SU-DHL-6 (cell line): ENCODE data around the gene GRM5.

Experiments
- H2AFZ ChIP-seq: fragments of 200-600 bp; sonication (generic); 2 replicates; pipeline ENCODE4 v1.6.1; 2014; ENCODE audit warnings: low read depth, mild to moderate bottlenecking, moderate library complexity, mixed read lengths, antibody characterized with exemption, low read length; ENCODE audit not compliant: severe bottlenecking
- H3F3A ChIP-seq: fragments of 200-600 bp; shearing (Covaris generic); 2 replicates; pipeline ENCODE4 v1.6.0; 2016; ENCODE audit warnings: antibody characterized with exemption, mild to moderate bottlenecking; ENCODE audit not compliant: insufficient read depth
- H3K27ac ChIP-seq: fragments of 200-600 bp; sonication (generic); 2 replicates; pipeline ENCODE4 v1.5.1; 2016; ENCODE audit warnings: low read depth, mild to moderate bottlenecking, low read length, moderate library complexity, mixed read lengths
- H3K27me3 ChIP-seq: fragments of 200-600 bp; sonication (generic), shearing (Covaris generic); 2 replicates; pipeline ENCODE4 v1.6.0; 2014; ENCODE audit warnings: mild to moderate bottlenecking, low read length
- H3K36me3 ChIP-seq: fragments of 200-600 bp; sonication (generic); 2 replicates; pipeline ENCODE4 v1.6.1; 2014; ENCODE audit warnings: mild to moderate bottlenecking, low read length, mixed read lengths
- H3K4me2 ChIP-seq: fragments of 300-600, 200-600 bp; shearing (Covaris generic), sonication (generic); 2 replicates; pipeline ENCODE4 v1.6.0; 2014; ENCODE audit warnings: low read length, low read depth, mild to moderate bottlenecking; ENCODE audit not compliant: poor library complexity, severe bottlenecking
- H3K4me3 ChIP-seq: fragments of 200-600 bp; sonication (generic); 2 replicates; pipeline ENCODE4 v1.5.1; 2014; ENCODE audit warnings: antibody characterized with exemption, low read length, mild to moderate bottlenecking, mixed read lengths; ENCODE audit not compliant: insufficient read depth, poor library complexity, severe bottlenecking
- H3K79me2 ChIP-seq: fragments of 200-600 bp; sonication (generic); 2 replicates; pipeline ENCODE4 v1.6.1; 2014; ENCODE audit warnings: mild to moderate bottlenecking, low read length, moderate library complexity; ENCODE audit not compliant: insufficient read depth
- H3K9ac ChIP-seq: fragments of 200-600 bp; sonication (generic); 2 replicates; pipeline ENCODE4 v1.7.0; 2014; ENCODE audit warnings: mild to moderate bottlenecking, low read length
- H3K9me2 ChIP-seq: fragments of 200-600 bp; sonication (generic); replicated peaks from 2 replicates; pipeline ENCODE4 v1.6.1; 2014; ENCODE audit warnings: low read length; ENCODE audit not compliant: insufficient read depth
- H3K9me3 ChIP-seq: fragments of 200-600 bp; sonication (generic); 2 replicates; pipeline ENCODE4 v1.6.1; 2014; ENCODE audit warnings: low read length, mixed read lengths; ENCODE audit not compliant: insufficient read depth
- H4K20me1 ChIP-seq: fragments of 200-600 bp; sonication (generic); 2 replicates; pipeline ENCODE4 v1.6.1; 2014; ENCODE audit warnings: low read depth, mild to moderate bottlenecking, antibody characterized with exemption, low read length, moderate library complexity, mixed read lengths
- EZH2phosphoT487 ChIP-seq: fragments of 200-600 bp; sonication (generic), shearing (Covaris generic); conservative IDR thresholded peaks from 2 replicates; pipeline ENCODE4 v1.6.1; 2018; ENCODE audit warnings: mild to moderate bottlenecking, antibody characterized with exemption, low read length, moderate library complexity, mixed read lengths
- TF ChIP-seq, protein P1 (sequence below): fragments of 200-600 bp; sonication (generic); IDR thresholded peaks from one replicate; pipeline ENCODE4 v1.5.1; 2017; ENCODE audit warnings: antibody characterized with exemption, mild to moderate bottlenecking, low read length, moderate library complexity; ENCODE audit not compliant: insufficient read depth, poor library complexity, severe bottlenecking

GRM5 gene

DNA sequence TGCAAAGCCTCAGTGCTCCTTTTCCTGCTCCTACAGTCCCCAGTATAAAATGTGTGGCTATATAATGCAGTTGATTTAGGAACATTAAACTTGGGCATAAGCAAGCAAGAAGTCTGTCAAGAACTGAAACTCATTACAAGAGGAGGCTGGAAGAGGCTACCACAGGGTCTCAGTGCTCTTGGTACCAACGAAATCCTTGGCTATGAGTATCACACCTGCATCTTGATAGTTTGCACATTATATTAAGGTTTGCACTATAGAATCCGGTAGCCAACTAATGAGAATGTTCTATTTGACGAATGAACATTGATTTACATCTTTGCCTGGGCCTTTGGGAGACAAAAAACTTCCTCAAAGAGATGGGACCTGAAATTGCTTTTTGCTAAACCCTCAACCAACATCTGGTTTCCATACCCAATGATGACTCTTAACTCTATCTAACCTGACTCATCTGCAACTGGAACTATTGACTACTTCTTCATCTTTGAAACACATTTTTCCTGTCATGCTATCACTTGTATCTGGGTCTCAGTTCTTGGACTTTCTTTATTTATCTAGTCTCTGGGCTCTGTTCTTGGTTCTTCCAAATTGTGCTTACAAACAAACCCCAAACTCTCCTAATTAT, 521.0 kb downstream of the GRM5 start:
- TF ChIP-seq EZH2phosphoT487 = no peak
- TF ChIP-seq, protein P1, sequence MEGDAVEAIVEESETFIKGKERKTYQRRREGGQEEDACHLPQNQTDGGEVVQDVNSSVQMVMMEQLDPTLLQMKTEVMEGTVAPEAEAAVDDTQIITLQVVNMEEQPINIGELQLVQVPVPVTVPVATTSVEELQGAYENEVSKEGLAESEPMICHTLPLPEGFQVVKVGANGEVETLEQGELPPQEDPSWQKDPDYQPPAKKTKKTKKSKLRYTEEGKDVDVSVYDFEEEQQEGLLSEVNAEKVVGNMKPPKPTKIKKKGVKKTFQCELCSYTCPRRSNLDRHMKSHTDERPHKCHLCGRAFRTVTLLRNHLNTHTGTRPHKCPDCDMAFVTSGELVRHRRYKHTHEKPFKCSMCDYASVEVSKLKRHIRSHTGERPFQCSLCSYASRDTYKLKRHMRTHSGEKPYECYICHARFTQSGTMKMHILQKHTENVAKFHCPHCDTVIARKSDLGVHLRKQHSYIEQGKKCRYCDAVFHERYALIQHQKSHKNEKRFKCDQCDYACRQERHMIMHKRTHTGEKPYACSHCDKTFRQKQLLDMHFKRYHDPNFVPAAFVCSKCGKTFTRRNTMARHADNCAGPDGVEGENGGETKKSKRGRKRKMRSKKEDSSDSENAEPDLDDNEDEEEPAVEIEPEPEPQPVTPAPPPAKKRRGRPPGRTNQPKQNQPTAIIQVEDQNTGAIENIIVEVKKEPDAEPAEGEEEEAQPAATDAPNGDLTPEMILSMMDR = no peak
- H3K4me2 ChIP-seq = no peak overlapping the region
- no peak overlapping the region for H2AFZ ChIP-seq

DNA sequence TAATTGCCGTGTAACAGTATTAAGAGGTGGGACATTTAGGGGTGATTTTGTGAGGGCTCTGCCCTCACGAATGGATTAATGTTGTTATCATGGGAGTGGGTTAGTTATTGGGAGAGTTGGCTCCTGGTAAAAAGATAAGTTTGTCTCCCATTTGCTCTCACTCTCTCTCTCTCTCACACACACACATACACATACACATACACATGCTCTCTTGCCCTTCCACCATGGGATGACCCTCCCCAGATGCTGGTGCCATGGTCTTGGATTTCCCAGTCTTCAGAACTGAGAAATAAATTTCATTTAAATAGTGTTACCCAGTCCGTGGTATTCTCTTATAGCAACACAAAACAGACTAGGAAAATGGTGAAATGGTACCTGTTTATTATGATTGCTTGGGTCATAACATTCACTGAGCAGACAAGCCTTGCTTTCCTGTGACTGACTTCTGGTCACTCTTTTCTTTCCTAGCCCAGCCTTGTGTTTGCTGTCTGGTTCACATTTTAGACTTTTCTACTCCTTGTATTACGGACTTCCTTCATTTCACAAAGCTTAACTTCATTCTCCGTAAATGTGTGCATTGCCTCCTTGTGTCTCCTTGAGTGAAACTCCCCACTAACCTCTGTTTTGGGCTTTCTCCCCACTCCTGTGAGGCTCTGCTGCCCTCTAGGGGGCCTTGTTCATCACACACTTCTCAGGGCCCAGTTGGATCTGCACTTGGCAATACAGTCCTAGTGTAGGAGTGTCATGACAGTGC, 521.7 kb downstream of the GRM5 start:
- no peak overlapping the region for H3K4me3 ChIP-seq
- no peak for TF ChIP-seq EZH2phosphoT487
- TF ChIP-seq, protein P1 = peak; percentile 81
- no peaks in the 10 kb centered on the region for H3K27me3 ChIP-seq
- H3K9me2 ChIP-seq = no peaks in the 10 kb centered on the region
- H3K27ac ChIP-seq = no peak overlapping the region
- peak overlapping the region; percentile 37 for H2AFZ ChIP-seq
- H3F3A ChIP-seq = no peaks in the 10 kb centered on the region
- no peaks in the 10 kb centered on the region for H3K9me3 ChIP-seq
- H4K20me1 ChIP-seq = no peaks in the 10 kb centered on the region
- no peaks in the 10 kb centered on the region for H3K36me3 ChIP-seq
- no peaks in the 10 kb centered on the region for H3K79me2 ChIP-seq
- H3K4me2 ChIP-seq = no peak overlapping the region
- H3K9ac ChIP-seq = no peak overlapping the region

More for the DNA sequence above, 521.0 kb downstream of the GRM5 start:
- H3K9ac ChIP-seq = no peak overlapping the region
- no peaks in the 10 kb centered on the region for H3K79me2 ChIP-seq
- H3F3A ChIP-seq = no peaks in the 10 kb centered on the region
- no peaks in the 10 kb centered on the region for H4K20me1 ChIP-seq
- no peak overlapping the region for H3K4me3 ChIP-seq
- H3K27me3 ChIP-seq = no peaks in the 10 kb centered on the region
- H3K9me2 ChIP-seq = no peaks in the 10 kb centered on the region
- no peak overlapping the region for H3K27ac ChIP-seq
- H3K9me3 ChIP-seq = no peaks in the 10 kb centered on the region
- H3K36me3 ChIP-seq = no peaks in the 10 kb centered on the region

DNA sequence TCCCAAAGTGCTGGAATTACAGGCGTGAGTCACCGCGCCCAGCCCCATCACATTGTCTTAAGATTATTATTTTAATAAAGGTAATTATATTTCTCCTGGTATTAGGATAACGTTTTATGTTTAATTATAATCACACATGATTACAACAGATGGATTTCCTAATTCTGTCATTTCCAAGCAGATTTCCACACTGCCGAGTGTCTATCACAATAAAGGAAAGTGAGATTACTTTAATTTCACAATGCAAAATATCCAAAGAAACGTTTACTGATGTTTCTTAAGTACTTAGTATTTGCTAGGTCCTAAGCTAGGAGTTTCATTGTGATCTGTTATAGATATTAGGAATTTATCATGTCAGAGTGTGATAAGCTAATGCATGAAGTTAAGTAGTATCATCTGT, 524.8 kb downstream of the GRM5 start:
- H3F3A ChIP-seq = no peaks in the 10 kb centered on the region

More for the DNA sequence above, 524.8 kb downstream of the GRM5 start:
- Histone ChIP-seq H3K27ac (no peak overlapping the region), H3K9me2 (no peaks in the 10 kb centered on the region), H2AFZ (no peak overlapping the region), H3K27me3 (no peaks in the 10 kb centered on the region), H3K4me3 (no peak overlapping the region), H3K79me2 (no peaks in the 10 kb centered on the region), H3K4me2 (no peak overlapping the region), H3K9ac (no peak overlapping the region), H4K20me1 (no peaks in the 10 kb centered on the region), H3K9me3 (no peaks in the 10 kb centered on the region), H3K36me3 (no peaks in the 10 kb centered on the region)
- TF ChIP-seq, protein P1 = no peak
- TF ChIP-seq EZH2phosphoT487 = no peak
